CD1c-positive myeloid dendritic cell (primary cell): Measurements from ENCODE around the gene GRID2.
"Not testable (repeated sequence)": the region's sequence is repeated elsewhere in the genome, so short reads cannot be mapped to it uniquely, and the experiment has no call there.

Experiments used
- DNase-seq: peaks from one replicate; pipeline ENCODE4 v3.0.0-alpha.2; 2016; ENCODE audit errors: extremely low spot score

Gene GRID2

GRCh38 chr4:93670434-93670833 is 1366.7 kb downstream of the GRID2 start:
- no peak for DNase-seq

GRCh38 chr4:93671093-93671492 is 1367.3 kb downstream of the GRID2 start:
- no peak for DNase-seq

GRCh38 chr4:93676937-93677336 is 1373.2 kb downstream of the GRID2 start:
- DNase-seq: not testable (repeated sequence)

GRCh38 chr4:93684571-93684970 is 1380.8 kb downstream of the GRID2 start:
- DNase-seq: no peak

GRCh38 chr4:93687304-93687703 is 1383.5 kb downstream of the GRID2 start:
- no peak for DNase-seq

GRCh38 chr4:93688978-93689377 is 1385.2 kb downstream of the GRID2 start:
- DNase-seq: no peak

GRCh38 chr4:93693141-93693540 is 1389.4 kb downstream of the GRID2 start:
- DNase-seq: no peak

GRCh38 chr4:93698686-93699085 is 1394.9 kb downstream of the GRID2 start:
- DNase-seq: no peak

- no peak for DNase-seq
Measured at GRCh38 chr4:93700571-93700970, 1396.8 kb downstream of the GRID2 start.

GRCh38 chr4:93710101-93710846 is 1406.5 kb downstream of the GRID2 start:
- DNase-seq: no peak

- DNase-seq: no peak
Measured at GRCh38 chr4:93710847-93711430, 1407.2 kb downstream of the GRID2 start.

- DNase-seq: no peak
Measured at GRCh38 chr4:93718233-93718632, 1414.5 kb downstream of the GRID2 start.

GRCh38 chr4:93719552-93719951 is 1415.8 kb downstream of the GRID2 start:
- no peak for DNase-seq

GRCh38 chr4:93722446-93722845 is 1418.7 kb downstream of the GRID2 start:
- DNase-seq: no peak

- no peak for DNase-seq
Measured at GRCh38 chr4:93730251-93730650, 1426.5 kb downstream of the GRID2 start.

- DNase-seq: no peak
Measured at GRCh38 chr4:93730760-93731159, 1427.0 kb downstream of the GRID2 start.

- DNase-seq: no peak
Measured at GRCh38 chr4:93731456-93731855, 1427.7 kb downstream of the GRID2 start.

GRCh38 chr4:93732509-93732908 is 1428.7 kb downstream of the GRID2 start:
- DNase-seq: no peak

- DNase-seq: no peak
Measured at GRCh38 chr4:93740890-93741289, 1437.1 kb downstream of the GRID2 start.

GRCh38 chr4:93743022-93743421 is 1439.3 kb downstream of the GRID2 start:
- DNase-seq: no peak

- no peak for DNase-seq
Measured at GRCh38 chr4:93743635-93744034, 1439.9 kb downstream of the GRID2 start.

GRCh38 chr4:93744961-93745360 is 1441.2 kb downstream of the GRID2 start:
- DNase-seq: no peak

GRCh38 chr4:93746031-93746430 is 1442.3 kb downstream of the GRID2 start:
- DNase-seq: no peak

GRCh38 chr4:93747220-93747619 is 1443.5 kb downstream of the GRID2 start:
- no peak for DNase-seq
